SKM-1 (cell line): ENCODE data around the gene MCRIP2.
A peak's percentile ranks its signal among the peaks of the same experiment; 100 is the strongest.
"Not testable (repeated sequence)": the region's sequence is repeated elsewhere in the genome, so short reads cannot be mapped to it uniquely, and the experiment has no call there.

Experiments
- DNase-seq: peaks from one replicate; lab custom pipeline; 2025; ENCODE audit not compliant: unreplicated experiment; lab: John Stamatoyannopoulos, UW

The MCRIP2 gene

GRCh38 chr16:679814-680624 lies 38.4 kb downstream of the MCRIP2 start, which contains the start of gene STUB1:
Gene STUB1, plus strand, starts transcription at chr16:680410. Its CDS starts 116 bp downstream, at chr16:680526.
- peak; percentile 60 for DNase-seq

- no peak for DNase-seq
These were observed 39.0 kb downstream of the MCRIP2 start for GRCh38 chr16:680625-680945.

- DNase-seq: no peak
These were observed 39.5 kb downstream of the MCRIP2 start for GRCh38 chr16:680967-681745.

GRCh38 chr16:681746-682427 lies 40.3 kb downstream of the MCRIP2 start:
- no peak for DNase-seq

- DNase-seq: no peak
These were observed 41.1 kb downstream of the MCRIP2 start for GRCh38 chr16:682493-683395.

- no peak for DNase-seq
These were observed 41.9 kb downstream of the MCRIP2 start for GRCh38 chr16:683396-684070.

DNA sequence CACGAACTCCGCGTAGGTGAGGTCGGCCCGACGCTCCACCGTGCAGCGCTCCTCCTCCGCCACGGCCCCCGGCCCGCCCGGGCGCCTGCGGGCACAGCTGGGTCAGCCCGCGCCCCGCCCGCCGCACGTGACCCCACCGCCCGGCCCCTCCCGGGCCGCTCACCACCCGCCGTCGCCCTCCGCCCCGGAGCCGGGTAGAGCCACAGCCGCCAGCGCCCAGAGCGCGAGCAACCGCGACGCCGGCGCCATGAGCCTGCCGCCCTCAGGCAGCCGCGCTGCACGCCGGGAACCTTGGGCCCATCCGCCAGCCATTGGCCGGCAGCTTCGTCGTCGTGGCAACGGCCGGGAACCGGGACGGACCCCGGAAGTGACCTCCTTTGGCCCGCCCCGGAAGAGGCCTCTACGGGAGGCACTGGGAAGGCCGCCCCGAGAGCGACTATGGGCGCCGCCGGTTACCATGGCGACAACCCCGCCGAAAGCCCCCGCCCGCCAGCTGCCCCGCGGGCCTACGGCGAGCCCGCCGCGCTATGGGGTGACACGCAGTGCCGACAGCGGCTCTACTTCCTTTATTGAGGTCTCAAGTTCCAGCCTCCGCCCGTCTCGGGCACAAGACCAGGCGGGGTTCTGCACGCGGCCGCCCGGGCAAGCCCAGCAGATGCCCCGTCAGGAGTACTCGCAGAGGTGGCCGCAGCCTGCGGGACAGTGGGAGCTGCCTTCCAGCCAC lies 42.6 kb downstream of the MCRIP2 start, which contains the start of gene JMJD8:
JMJD8 (minus strand) TSS at position 264 of the 724 bp plus-strand sequence; CDS start at position 249, 15 bp downstream.
- peak; percentile 90 for DNase-seq

DNA sequence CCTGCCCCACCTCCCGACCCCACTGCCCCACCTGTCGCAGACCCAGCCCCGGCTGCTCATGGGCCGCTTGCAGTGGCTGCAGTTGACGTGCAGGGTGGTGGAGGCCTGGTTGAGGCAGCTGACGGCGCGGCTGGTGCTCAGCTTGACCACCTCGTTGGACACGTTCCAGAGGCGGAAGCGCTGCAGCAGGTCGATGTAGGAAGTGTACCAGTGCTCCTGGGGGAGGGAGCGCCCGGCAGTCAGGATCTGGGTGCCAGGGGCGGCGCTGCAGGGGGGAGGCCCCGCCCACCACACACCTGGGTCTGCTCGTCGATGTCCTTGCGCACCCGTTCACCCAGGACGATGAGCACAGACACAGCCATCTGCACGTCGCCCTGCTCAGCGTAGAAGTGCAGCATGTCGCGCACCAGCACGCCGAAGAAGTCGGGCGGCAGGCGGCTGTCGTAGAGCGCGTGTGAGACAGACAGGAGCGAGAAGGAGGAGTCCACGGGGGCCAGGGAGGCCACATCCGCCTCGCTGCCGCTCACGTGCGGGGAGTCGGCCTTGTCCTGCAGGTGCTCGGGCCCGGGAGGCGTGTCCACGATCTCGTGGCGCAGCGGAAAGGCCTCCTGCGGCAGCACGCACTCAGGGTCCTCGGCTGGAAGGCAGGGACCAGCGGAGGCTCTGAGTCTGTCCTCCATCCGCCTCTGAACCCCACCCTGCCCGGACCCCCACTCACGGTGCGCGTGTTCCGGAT lies 43.5 kb downstream of the MCRIP2 start:
- DNase-seq: no peak

DNA sequence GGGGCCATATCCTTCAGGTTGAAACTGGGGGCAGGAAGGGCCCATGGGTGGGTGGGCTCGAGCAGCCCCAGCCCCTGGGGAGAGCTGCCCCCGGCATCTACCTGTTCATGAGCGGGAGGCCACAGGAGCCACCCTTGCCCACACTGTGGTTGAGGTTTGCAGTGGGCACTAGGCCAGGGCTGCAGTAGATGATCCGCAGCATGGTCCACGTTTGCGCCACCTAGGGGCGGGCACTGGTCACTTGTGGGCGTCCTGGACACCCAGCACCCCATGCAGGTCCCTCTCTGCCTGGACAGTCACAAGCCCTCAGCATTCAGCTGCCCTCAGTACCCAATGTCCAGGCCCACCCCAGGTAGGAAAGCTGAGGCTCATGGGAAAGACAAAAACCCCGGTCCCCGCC lies 44.3 kb downstream of the MCRIP2 start:
- no peak for DNase-seq

GRCh38 chr16:686459-687260 lies 45.0 kb downstream of the MCRIP2 start:
- DNase-seq: no peak

GRCh38 chr16:687499-687898 lies 45.9 kb downstream of the MCRIP2 start:
- no peak for DNase-seq

DNA sequence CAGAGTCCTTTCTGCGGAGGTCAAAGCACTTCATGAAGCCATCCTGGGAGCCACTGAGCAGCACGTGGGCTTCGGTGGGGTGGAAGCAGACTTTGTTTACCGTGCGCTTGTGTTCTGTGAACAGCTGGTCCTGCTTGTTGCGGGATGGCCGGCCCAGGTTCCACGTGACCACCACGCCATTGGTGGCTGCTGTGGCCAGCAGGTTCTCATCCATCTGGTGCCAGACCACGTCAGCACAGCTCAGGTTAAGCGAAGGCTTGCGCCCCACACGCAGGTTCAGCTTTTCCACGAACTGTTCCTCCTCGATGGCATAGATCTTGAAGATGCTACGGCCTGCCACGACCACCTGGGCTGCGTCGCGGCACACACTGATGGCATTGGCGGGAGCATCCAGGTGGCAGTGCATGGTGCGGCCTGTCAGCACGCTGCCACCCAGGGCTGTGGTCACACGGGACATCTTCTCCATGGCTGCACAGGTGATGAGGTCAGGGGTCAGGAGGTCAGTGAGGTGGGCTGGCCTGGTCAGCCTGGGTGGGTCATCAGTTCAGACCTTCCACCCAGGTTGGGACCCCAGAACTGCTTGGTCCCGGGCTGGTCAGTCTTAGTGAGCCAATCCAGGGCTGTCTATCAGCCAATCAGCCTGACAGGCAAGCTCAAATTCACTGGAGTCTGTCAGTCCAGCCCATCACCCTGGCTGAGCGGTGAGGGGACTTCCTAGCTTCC lies 47.7 kb downstream of the MCRIP2 start:
- DNase-seq: no peak

DNA sequence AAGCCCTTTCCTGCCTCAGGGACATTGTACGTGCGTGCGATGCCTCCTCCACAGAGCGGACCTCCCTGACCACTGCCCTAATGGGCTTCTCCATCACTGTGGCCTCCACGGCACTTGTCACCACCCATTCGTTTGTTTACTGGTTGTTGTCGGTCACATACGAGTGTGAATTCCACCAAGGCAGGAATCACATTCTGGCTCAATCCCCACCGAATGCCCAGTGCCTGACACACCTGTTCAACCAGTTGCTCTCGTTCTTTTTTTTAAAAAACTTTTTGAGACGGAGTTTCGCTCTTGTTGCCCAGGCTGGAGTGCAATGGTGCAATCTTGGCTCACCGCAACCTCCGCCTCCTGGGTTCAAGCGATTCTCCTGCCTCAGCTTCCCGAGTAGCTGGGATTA lies 49.6 kb downstream of the MCRIP2 start:
- DNase-seq: not testable (repeated sequence)

DNA sequence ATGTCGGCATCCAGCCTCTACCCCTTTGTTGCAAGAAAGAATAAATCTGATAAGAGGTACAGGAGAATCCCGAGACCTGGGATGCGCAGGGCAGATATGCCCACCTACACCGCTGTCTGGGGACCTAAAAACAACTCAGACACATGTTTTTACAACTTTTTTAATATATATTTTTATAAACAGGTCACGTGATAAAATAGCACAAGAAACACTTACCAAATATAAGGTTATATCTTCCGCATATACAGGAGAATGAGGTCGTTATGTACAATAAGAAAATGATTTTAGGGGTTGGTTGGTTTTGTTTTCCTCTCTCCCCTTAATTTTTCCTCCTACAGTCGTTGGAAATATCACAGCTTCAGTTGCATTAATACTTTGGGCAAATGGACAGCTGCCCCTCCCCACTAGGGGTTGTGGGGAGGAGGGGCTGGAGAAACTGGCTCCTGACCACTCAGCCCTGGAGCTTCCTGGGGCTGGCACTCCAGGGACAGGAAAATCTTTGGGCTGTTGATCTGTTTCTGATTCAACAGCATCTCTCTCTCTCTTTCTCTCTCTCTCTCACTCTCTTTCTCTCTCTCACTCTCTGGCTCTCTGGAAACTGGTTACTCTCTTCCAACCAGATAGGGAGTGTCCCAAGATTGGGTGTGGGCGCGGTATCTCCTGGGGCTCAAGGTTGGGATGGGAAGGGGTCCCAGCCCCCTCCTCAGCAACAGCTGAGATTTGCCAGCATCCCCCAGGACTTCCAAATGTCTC lies 50.9 kb downstream of the MCRIP2 start:
- no peak for DNase-seq

- DNase-seq: no peak
These were observed 51.7 kb downstream of the MCRIP2 start for GRCh38 chr16:693364-693763.

DNA sequence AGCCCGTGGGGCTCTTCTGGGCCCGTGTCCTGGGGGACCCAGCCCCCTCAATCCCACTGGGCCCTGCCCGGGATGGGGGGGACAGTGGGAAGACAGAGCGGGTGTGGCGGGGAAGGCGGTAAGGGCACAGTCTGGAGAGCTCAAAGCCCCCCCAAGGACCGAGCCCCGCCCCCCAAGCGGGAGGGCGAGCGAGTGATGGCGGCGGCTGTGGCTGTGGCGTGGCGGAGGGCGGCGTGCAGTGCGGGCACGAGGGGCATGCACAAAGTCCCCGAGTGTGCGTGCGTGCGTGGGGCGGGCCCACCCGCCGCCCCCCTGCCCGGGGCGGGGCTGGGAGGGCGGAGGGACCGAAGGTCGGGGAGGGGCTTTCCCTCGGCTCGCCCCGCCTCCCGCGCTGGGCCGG lies 52.1 kb downstream of the MCRIP2 start:
- no peak for DNase-seq
